Keratinocyte (primary cell): ENCODE data around the gene DHRSX. TPM values are rescaled to one million over a fixed set of nuclear protein-coding genes. Genes with fewer than 3 reads are reported as not detected.

Experiments used
- DNase-seq: peaks from one replicate; pipeline ENCODE4 v3.0.0-alpha.2; 2011; ENCODE audit warnings: low read depth, missing footprints, low spot score
- FAIRE-seq: peaks from 2 replicates; lab custom pipeline; 2011; peaks lifted over from hg19 to GRCh38; lab: Jason Lieb, UNC
- H2AFZ ChIP-seq: 2 replicates; pipeline ENCODE4 v1.6.0; 2012; ENCODE audit warnings: low read length, control low read depth, inconsistent platforms; ENCODE audit not compliant: control insufficient read depth
- H3K27ac ChIP-seq: 2 replicates; pipeline ENCODE4 v1.5.1; 2011; ENCODE audit warnings: low read length; ENCODE audit not compliant: control insufficient read depth, insufficient read depth
- H3K27me3 ChIP-seq: 3 replicates; pipeline ENCODE4 v1.6.0; 2011; ENCODE audit warnings: low read length; ENCODE audit not compliant: control insufficient read depth, insufficient read depth; ENCODE audit errors: extremely low read depth
- H3K36me3 ChIP-seq, 2 experiments: 2 replicates in 1 of 2; 3 replicates in 1 of 2; pipeline ENCODE4 v1.5.1; 2011; ENCODE audit warnings: low read length in 2 of 2, mild to moderate bottlenecking in 1 of 2; ENCODE audit not compliant: control insufficient read depth in 2 of 2, insufficient read depth in 2 of 2; ENCODE audit errors: extremely low read depth in 1 of 2
- H3K4me1 ChIP-seq: 3 replicates; pipeline ENCODE4 v1.5.1; 2011; ENCODE audit warnings: low read length; ENCODE audit not compliant: control insufficient read depth, insufficient read depth; ENCODE audit errors: extremely low read depth
- H3K4me2 ChIP-seq: 3 replicates; pipeline ENCODE4 v1.6.0; 2011; ENCODE audit warnings: low read depth, low read length; ENCODE audit not compliant: control insufficient read depth, insufficient read depth; ENCODE audit errors: extremely low read depth
- H3K4me3 ChIP-seq, 3 experiments: fragments of 200-600 bp in 1 of 3; sonication (generic) in 1 of 3; 2 replicates in 2 of 3; 3 replicates in 1 of 3; pipeline ENCODE4 v1.5.1; 2011 to 2016; ENCODE audit warnings: low read length in 3 of 3, mild to moderate bottlenecking in 3 of 3, control low read depth in 2 of 3, inconsistent platforms in 1 of 3, low read depth in 1 of 3, mixed read lengths in 1 of 3, mixed run types in 1 of 3, moderate library complexity in 1 of 3; ENCODE audit not compliant: control insufficient read depth in 2 of 3, insufficient read depth in 2 of 3; ENCODE audit errors: extremely low read depth in 1 of 3
- H3K79me2 ChIP-seq: 2 replicates; pipeline ENCODE4 v1.6.0; 2012; ENCODE audit warnings: low read length; ENCODE audit not compliant: control insufficient read depth, insufficient read depth
- H3K9ac ChIP-seq: 3 replicates; pipeline ENCODE4 v1.6.0; 2011; ENCODE audit warnings: low read length; ENCODE audit not compliant: control insufficient read depth, insufficient read depth; ENCODE audit errors: extremely low read depth
- H3K9me1 ChIP-seq: 3 replicates; pipeline ENCODE4 v1.6.0; 2011; ENCODE audit warnings: low read length; ENCODE audit not compliant: control insufficient read depth, insufficient read depth; ENCODE audit errors: extremely low read depth
- H3K9me3 ChIP-seq: 2 replicates; pipeline ENCODE4 v1.5.1; 2012; ENCODE audit warnings: low read depth, low read length; ENCODE audit not compliant: control insufficient read depth
- H4K20me1 ChIP-seq: 3 replicates; pipeline ENCODE4 v1.6.0; 2011; ENCODE audit warnings: low read length; ENCODE audit not compliant: control insufficient read depth, insufficient read depth; ENCODE audit errors: extremely low read depth
- CTCF ChIP-seq, 3 experiments: IDR thresholded peaks in 1 of 3; conservative IDR thresholded peaks in 1 of 3; optimal IDR thresholded peaks in 1 of 3; 2 replicates in 2 of 3; 3 replicates in 1 of 3; pipeline versions ENCODE3 to v1.5.1; 2011; ENCODE audit warnings: low read length in 3 of 3, mild to moderate bottlenecking in 3 of 3, moderate library complexity in 2 of 3, control low read depth in 1 of 3, inconsistent platforms in 1 of 3; ENCODE audit not compliant: insufficient read depth in 2 of 3; ENCODE audit errors: extremely low read depth in 1 of 3
- EZH2 ChIP-seq: IDR thresholded peaks from one replicate; pipeline ENCODE4 v1.6.1; 2012; ENCODE audit warnings: inconsistent platforms, mild to moderate bottlenecking, low read length, moderate library complexity
- dilution Hi-C: fragments of 300-500 bp; cut with MboI; formaldehyde crosslinking; loops from one replicate; pipeline ENCODE4 v1.7.0; 2020; ENCODE audit warnings: low sequenced_read_pairs; ENCODE audit not compliant: extremely low pct_ligation_motif_present
- polyA plus RNA-seq, 5 experiments: library from polyadenylated mRNA; depleted of rRNA in 3 of 5; stranded (reverse) in 3 of 5; stranded (forward) in 1 of 5; unstranded in 1 of 5; fragments of >200 nt; gene quantifications; 1 replicate in 1 of 5; 2 replicates in 3 of 5; 3 replicates in 1 of 5; pipeline versions ENCODE4 v1.2.1 to v1.2.3, GENCODE V29; 2011 to 2012; ENCODE audit warnings: missing spikeins in 2 of 5, low read depth in 1 of 5, low replicate concordance in 1 of 5

DHRSX gene
- polyA plus RNA-seq, 1 donor (not counting 4 experiments of a cell fraction or from before 2014, with no cell fraction given), result 20.4 TPM

GRCh38 chrX:2334237-2334636 lies 166.5 kb downstream of the DHRSX start:
- no peaks in the 10 kb centered on the region for H3K27me3 ChIP-seq
- H2AFZ ChIP-seq, result no peak overlapping the region
- dilution Hi-C loops, result no loop called here
- no peak overlapping the region for H3K4me2 ChIP-seq
- DNase-seq (no peak), FAIRE-seq (no peak)
- no peaks in the 10 kb centered on the region for H3K9me3 ChIP-seq
- H3K4me1 ChIP-seq, result no peaks in the 10 kb centered on the region
- no peak overlapping the region for H3K27ac ChIP-seq
- no peak overlapping the region for H3K9ac ChIP-seq
- H3K36me3 ChIP-seq, result no peaks in the 10 kb centered on the region
- no peaks in the 10 kb centered on the region for H4K20me1 ChIP-seq
- TF ChIP-seq CTCF (optimal IDR thresholded peaks at IDR 0.05 in 1 of 3, IDR thresholded peaks at IDR 0.05 in 1 of 3, conservative IDR thresholded peaks at IDR 0.05 in 1 of 3; ENCODE audit: extremely low read depth in 1 of 3, insufficient read depth in 2 of 3, low read length in 3 of 3) (no peak), EZH2 (no peak)
- H3K9me1 ChIP-seq, result no peaks in the 10 kb centered on the region
- H3K4me3 ChIP-seq, result no peak overlapping the region
- H3K79me2 ChIP-seq, result no peaks in the 10 kb centered on the region

GRCh38 chrX:2332252-2332651 lies 168.5 kb downstream of the DHRSX start:
- TF ChIP-seq EZH2, result no peak
- TF ChIP-seq CTCF (optimal IDR thresholded peaks at IDR 0.05 in 1 of 3, IDR thresholded peaks at IDR 0.05 in 1 of 3, conservative IDR thresholded peaks at IDR 0.05 in 1 of 3; ENCODE audit: extremely low read depth in 1 of 3, insufficient read depth in 2 of 3, low read length in 3 of 3), result no peak
- H2AFZ ChIP-seq, result no peak overlapping the region
- no peak overlapping the region for H3K4me3 ChIP-seq
- no peaks in the 10 kb centered on the region for H3K27me3 ChIP-seq
- no peaks in the 10 kb centered on the region for H3K9me1 ChIP-seq
- no peak overlapping the region for H3K9ac ChIP-seq
- no peaks in the 10 kb centered on the region for H3K79me2 ChIP-seq
- H3K9me3 ChIP-seq, result no peaks in the 10 kb centered on the region
- H3K36me3 ChIP-seq, result no peaks in the 10 kb centered on the region
- no peaks in the 10 kb centered on the region for H3K4me1 ChIP-seq
- H3K27ac ChIP-seq, result no peak overlapping the region
- dilution Hi-C loops, result no loop called here
- H3K4me2 ChIP-seq, result no peak overlapping the region
- FAIRE-seq (no peak), DNase-seq (no peak)
- no peaks in the 10 kb centered on the region for H4K20me1 ChIP-seq
